HG02763 (cell line): ENCODE results near the gene TNIK.

Experiments
- ATAC-seq: cut with Tn5 transposase; IDR thresholded peaks from one replicate; pipeline ENCODE4 v1.9.1; 2021; ENCODE audit warnings: mild to moderate bottlenecking, moderate library complexity; ENCODE audit not compliant: unreplicated experiment

Gene TNIK

DNA sequence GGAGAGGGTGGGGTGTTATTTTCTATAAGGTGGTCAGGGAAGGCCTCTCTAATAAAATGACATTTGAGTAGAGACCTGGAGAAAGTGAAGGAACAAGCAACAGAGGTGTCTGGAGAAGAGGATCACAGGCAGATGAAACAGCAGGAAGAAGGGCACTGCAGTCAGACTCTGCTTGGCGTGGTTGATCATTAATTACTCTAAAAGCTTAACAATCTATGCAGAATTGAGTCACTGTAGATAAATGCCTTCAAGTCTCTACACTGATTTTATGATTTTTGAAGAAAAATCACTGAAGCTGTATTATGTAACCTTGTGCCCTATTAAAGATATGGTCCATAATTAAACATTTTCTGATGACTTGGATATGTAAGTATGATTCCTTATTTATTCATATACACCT lies 114.2 kb downstream of the TNIK start:
- no peak for ATAC-seq

DNA sequence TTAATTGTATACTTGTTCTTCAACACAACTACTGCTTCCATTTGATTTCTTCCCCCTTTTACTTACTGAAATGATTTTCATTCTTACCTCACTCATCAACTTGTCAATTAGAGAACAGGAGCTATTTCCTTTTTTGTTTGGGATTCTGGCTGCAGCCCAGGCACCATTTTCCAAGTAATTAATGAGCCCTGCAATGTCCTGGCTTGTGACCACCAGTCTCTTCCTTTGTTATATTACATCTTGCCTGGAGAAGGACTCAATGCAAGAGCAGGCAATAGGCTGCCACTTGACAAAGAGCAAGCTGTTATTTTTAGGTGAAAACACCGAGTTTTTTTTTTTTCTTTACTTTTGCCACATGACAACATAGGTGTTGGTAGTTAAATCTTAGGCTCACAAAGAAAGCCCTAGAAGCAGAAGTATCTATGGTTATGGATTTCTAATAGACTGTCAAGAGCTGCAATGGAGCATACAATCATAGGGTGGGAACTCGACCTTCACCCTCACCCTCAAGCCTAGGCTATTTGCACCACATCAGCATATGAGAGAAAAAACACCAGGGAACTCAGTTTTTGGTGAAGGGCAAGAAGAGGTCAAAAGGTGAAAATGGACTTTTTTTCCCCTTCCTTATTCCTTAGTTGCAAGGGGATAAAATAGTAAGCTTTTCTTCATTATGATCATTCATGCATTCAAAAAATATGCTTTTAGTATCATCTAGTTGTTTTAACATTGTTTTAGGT lies 114.9 kb downstream of the TNIK start:
- no peak for ATAC-seq

DNA sequence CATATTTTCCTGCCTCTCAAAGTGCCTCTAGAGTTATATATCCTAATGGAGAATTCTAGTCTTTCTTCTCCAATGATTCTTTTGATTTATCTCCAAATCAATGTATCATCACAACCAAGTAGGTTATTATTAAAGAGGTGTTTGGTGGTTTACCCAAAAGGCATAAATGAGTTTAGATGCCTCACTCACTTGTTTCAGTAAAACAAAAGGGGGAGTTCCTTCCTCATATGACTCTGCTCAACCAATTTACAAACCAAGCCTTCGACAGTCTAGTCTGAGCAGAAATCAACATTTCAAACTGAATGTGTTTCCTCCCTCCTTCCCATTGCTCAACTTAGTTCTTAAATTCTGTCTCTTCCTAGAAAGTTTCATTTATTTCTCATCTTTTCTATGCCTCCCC lies 116.5 kb downstream of the TNIK start:
- ATAC-seq = no peak

DNA sequence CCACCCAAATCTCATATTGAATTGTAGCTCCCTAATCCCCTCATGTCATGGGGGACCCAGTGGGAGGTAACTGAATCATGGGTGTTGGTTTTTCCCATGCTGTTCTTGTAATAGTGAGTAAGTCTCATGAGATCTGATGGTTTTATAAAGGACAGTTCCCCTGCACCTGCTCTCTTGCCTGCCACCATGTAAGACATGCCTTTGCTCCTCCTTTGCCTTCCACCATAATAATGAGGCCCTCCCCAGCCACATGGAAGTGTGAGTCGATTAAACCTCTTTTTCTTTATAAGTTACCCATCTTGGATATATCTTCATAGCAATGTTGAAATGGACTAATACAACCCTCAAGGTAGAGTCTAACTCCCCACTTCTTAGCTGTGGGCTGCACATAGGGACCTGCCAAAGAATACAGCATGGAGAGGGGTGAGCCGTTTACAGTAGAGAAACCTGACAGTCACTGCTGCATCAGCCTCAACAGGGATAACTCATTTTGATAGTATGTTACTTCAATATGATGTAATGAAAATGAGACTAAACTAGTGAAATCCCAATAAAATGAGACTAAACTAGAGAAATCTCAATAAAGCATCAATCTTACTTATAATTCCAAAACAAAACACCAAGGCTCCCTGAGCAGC lies 117.3 kb downstream of the TNIK start:
- no peak for ATAC-seq

DNA sequence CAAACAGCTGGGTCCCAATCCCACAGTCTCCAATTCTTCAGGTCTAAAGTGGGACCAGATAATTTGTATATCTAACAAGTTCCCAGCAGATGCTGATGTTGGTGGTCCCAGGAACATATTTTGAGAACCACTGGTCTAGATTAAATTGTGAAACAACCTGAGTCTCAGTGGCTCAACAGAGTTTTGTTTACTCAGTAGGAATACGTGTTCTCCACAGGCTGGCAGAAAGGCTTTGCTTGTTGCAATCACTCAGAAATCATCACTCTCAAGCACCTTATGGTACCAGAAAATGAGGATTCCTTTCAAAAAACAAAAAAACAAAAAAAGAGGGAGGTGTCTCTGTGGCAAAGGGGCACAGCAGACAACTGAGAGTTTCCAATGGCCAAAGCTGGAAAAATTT lies 118.0 kb downstream of the TNIK start:
- no peak for ATAC-seq

DNA sequence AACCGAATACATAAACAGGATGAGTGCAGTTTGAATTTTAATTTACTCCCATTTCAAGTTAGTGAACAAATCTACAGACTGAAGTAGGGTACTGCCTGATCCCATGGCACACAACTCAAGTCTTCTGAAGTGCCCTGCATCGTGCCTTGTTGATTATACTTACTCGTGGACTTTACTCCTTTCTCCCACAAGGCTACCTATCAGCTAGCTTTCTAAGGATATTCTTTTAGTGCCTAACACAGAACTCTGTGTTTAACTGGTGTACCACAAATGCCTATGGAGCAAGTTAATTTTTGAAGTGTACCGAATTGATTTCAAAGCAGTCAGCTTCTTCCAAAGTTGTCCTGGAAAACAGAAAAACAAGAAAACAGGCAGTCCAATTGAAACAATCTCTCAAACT lies 119.8 kb downstream of the TNIK start:
- ATAC-seq = no peak

DNA sequence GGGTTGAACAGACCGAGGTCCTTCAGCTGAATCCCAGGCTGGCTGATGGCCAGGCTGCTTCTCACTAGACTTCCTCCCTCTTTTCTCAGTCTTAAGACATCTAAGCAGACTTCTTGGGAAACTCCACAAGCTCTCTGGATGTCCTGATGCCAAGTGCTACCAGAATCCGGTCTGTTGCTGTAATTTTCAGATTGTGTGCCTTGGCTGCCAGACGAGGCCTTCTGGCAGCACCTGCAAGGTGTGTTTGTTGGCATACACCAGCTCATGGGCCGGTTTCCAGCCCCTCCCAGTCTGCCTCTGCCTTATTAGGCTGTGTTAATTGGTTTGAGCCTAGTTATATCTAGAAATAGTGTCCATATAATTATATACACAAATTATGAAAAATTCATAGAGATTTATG lies 120.6 kb downstream of the TNIK start:
- no peak for ATAC-seq

DNA sequence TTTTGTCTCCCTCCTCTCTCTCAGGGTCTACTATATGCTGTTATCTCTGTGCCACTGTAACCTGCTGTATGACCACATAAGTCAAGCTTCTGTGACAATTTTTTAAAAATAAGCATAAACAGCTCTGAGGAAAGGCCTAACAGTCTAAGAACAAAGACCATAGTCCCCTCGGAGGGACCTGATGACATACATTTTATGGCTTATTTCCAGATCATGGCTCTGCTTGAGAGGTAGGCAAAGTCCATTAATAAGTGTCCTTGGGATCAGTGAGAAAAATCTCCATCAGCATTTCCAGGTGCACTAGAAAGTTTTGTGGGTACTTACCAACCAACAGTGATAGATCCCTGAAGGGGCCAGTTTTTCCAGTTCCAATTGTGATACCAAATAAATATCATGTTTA lies 123.8 kb downstream of the TNIK start:
- ATAC-seq = no peak

DNA sequence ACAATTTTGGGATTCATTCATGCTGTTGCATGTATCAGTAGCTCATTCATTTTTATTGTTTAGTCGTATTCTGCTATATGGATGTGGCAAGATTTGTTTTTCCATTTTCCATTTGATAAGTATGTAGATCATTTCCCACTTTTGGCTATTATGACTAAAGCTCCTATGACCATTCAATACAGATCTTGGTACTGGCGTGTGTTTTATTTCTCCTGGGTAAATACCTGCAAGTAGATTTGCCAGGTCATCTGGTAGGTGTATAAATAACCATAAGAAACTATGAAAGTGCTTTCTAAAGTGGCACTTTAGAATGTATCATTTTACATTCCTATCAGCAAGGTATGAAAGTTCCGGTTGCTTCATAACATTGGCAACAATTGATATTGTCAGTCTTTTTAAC lies 124.6 kb downstream of the TNIK start:
- ATAC-seq = no peak

DNA sequence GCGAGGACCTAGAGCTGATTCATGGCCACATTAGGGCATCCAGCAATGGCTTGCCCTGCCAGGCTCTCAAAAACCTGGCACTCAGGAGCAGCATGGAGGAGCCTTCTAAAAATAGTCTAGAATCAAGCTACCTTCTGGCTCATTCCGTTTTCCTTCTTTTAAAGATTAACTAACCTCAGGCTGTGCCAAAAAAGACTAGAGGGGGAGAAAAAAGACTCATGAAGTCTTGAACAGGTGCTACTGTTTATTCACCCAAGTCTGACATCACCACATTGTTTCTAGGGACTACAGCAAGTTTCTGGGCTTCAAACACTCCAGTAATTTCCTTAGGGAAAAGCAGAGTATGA lies 125.8 kb downstream of the TNIK start:
- ATAC-seq = no peak

DNA sequence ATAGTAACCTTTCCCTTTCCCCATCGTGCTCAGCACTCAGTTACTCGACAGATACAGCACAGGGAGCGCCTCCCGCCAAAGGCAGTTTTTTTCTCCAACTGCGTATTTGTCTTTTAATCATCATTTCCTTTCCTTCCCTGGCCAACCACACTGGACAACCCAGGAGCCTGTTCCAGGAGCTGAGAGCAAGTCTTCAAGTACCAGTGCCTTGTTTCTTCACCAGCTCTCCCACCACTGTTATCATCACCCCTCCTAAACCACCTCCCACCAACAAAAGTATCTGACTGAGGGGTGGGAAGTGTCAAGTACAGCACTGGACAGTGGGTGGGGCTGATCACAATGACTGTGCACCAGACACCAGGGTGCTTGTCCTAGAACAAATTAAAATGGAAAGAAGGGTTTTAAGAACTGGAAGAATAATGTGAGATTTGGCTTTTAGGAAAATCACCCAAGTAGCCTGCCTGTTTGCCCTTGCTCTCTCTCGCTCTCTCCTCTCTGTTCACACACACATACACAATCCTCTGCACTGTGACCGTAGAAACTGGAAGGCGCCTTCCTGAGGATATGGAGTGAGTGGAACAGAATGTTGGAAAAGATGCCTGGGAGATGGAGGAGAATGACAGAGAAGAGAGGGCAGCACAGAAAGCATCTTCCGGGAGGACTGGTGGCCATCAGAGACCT lies 126.3 kb downstream of the TNIK start:
- no peak for ATAC-seq

DNA sequence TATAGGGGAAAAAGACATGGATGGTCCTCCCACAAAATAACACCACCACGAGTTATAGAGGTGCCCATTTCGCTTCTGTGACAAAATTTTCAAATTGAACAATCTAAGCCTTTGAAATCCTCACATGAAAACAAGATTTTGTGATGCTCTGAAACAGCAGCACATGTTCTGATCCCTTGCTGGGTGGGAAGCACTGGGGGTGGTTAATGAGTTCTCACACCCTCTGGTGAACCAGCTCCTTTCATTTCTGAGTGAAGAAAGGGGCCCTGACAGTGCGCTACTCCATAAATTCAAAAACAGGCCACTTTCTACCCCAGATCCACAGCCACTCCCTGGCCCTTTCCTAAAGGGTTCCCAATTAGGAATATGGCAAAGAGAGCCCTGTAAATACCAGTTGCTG lies 129.3 kb downstream of the TNIK start:
- no peak for ATAC-seq

DNA sequence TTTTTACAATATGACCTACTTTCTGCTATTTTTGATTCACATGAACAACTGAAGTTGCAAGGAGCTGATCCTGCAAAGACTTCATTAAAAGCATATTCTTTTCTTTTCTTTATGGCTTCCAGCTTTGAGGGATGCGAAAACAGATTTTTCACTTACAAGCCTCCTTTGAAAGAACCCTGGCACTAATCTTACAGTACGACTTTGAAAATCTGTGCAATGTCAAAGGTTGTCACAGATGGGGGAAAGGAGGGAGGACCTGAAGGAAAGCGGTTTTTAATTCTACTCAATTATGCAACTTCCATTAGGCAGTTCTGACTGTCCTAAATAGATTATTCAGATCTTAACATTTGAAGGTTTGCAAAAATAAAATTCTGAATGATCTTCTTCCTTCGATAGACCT lies 130.5 kb downstream of the TNIK start:
- ATAC-seq = no peak

DNA sequence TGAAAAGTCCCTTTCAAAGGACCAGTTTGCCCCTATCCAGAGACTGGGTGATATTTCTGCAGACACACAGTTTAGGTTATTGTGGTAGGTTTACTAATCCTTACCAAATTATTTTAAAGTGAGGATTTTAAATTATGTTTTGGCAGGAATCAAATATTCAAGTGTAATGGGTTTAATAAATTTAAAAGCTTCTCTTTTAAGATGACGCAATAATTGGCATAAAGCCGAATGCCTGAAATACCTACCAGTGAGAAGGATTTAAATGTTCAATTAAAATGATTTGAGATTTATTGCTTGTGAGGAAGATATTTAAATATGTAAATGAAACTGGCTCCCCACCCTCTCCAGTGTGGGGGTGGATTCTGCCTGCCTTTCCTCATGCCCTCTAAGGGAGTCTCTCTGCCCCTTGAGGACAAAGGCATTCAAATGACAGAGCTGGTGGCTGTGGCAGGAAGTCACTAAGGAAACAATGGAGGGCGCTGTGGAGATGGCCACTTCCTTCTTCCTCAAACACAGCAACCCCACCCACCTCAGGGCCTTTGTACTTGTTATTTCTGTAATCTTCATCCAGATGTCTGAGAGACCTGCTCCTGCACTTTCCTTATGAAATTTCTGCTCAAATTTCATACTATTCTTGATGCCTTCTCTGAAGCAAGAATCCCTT lies 131.7 kb downstream of the TNIK start:
- ATAC-seq = no peak

DNA sequence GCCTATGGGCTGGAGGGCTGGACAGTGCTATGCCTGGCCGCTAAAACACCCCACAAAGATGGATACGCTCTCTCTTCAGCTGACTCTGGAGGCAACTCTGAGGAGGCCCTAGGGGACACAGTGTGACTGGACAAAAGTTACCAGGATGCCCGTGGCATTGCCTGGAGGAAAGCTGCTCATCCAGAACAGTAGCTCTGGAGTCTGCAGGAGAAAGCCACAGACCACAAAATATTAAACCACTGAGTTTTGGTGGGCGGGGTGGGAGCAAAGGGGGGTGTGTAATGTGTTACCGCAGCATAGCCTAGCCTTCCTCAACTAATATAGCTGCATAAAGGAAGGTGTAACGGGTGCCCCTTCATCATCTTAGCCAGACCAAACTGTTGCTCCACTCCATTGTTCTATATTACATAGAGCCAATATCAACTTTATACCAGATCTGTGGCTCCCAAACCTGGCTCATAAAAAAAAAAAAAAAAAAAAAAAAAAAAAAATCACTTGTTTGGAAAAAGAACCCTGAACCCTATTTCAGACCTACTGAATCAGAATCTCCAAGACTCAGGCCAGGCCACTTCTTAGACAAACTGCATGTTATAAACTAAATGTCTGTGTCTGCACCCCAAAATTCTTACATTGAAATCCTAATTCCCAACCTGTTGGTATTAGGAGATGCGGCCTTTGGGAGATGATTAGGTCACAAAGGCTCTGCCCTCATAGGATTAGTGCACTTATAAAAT lies 132.6 kb downstream of the TNIK start:
- ATAC-seq = no peak

DNA sequence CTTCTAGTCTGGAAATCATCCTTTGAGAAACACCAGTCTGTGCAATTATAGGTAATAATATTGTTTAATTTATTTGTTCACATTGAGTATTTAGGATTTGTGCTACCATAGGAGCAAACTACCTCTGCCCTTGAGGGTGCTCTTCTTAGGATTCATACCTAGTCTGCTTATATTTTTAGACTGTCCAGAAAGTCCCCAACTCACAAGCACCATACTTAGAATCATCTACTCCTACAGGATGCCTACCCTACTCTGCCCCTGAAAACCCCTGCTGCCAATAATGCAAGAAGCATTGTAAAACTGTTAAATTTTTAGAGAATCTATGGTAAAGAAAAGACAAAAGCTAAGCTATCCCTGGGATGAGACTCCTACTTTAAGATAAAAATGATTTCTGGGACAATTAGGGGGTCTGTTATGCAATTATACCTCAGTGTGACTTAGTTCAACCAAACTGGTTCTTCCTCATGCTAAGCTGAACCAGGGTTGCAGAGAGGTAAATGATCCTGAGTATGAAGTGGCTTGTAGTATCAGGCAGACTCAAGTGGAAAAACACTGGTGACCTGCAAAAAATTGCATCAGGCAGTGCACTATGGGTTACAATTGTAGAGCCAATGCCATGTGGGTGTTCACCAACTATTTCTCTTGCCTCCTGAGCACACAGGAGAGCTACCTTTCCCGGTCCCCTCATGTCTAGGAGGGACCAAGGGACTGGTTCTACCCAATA lies 133.3 kb downstream of the TNIK start:
- no peak for ATAC-seq

DNA sequence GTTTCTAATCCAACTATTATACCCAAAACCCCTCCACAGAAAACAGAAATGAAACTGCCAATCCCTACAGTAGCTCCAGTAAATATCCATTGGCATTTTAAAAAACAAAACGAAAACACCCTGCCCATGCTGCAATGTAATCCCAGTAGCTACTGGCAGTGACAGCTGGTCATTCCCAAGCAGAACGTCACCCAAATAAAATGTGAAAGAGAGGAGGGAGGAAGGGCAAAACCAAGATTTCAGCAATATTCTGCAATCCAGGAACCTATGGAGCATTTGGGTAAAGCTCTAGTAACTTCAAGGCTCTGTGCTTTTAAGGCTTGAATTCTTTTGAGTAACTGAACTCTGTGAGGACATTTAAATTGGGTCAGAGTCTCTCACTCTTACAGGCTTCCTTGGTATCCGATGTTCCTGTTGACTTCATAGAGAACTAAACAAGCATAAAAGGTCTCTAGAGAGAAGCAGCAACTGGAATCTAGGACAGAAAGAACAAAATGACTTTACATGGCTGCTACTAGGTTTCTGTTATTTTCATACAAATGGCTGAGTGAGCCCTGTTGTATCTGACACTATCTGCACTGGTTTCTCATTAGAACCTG lies 136.2 kb downstream of the TNIK start:
- ATAC-seq = no peak

DNA sequence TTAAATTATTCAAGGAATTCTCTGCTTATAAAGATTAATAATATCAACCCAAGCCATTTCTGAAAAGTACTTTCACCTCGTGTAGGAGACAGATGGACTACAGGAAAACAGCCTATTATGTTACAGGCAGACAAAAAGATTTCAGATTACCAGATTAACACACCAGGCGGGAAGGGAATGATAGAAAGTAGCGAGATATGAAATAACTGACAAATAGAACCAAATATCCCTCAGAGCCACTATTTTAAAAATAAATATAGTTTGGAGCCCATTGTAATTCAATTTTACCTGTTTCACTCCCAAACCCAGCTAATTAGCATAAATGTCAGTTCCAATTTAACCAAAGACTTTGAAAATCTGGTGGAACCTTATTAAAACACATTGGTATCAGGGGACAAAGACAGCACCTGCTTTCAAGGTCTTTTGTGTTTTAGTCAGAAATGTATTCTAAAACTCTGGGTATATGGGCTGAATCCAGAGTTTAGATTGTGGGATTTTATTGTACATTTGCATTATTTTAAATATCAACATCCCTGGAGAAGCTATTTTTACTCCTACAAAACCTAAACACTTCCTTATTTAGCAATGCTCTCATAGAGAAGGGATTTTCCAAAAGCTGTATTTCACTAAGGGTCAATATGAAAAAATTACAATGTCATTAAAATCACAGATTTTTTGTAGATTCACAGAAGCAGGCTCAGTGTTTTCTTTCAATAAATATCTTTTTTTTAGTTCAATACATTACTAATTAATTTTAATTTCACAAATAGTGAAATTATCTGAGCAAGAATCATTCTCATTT lies 138.4 kb downstream of the TNIK start:
- ATAC-seq = no peak
